ENCODE data around the gene GOLGA7B.

GOLGA7B gene

GRCh38 chr10:97888134-97888533 is 38.5 kb downstream of the GOLGA7B start:
- Histone ChIP-seq H3K14ac (ENCODE audit: low read length) (no peak overlapping the region), H2BK12ac (ENCODE audit: low read length) (no peak overlapping the region), H2AK5ac (ENCODE audit: low read depth, low read length) (no peak overlapping the region), H3K23ac (ENCODE audit: low read depth, low read length, poor library complexity) (no peak overlapping the region), H2BK120ac (ENCODE audit: low read depth, low read length) (no peak overlapping the region), H3K18ac (ENCODE audit: low read length) (no peak overlapping the region), H3K27ac (replicated peaks; ENCODE audit: low read length) (no peak overlapping the region), H4K91ac (ENCODE audit: low read depth, low read length, poor library complexity) (no peak overlapping the region), H3K4me2 (ENCODE audit: insufficient read depth, low read length, poor library complexity, severe bottlenecking) (no peak overlapping the region), H3K36me3 (replicated peaks in 1 of 2; ENCODE audit: control insufficient read depth in 2 of 2, insufficient read depth in 2 of 2, low read length in 2 of 2) (no peaks in the 10 kb centered on the region), H2AFZ (ENCODE audit: low read length) (no peak overlapping the region), H3K9ac (ENCODE audit: low read depth, low read length, poor library complexity) (no peak overlapping the region), H3K4me3 (ENCODE audit: low read length in 2 of 2) (no peak overlapping the region), H3K9me3 (replicated peaks in 1 of 2; ENCODE audit: control insufficient read depth in 2 of 2, insufficient read depth in 1 of 2, low read depth in 1 of 2, low read length in 2 of 2) (peaks cover 0 to 3% of the 10 kb centered on the region in 2 donors), H2BK15ac (ENCODE audit: low read length) (no peak overlapping the region), H3K27me3 (ENCODE audit: control insufficient read depth in 3 of 3, insufficient read depth in 3 of 3, low read depth in 1 of 3, low read length in 3 of 3) (peaks cover 0 to 6% (median 3%) of the 10 kb centered on the region in 3 experiments), H3K4ac (ENCODE audit: low read length) (no peak overlapping the region), H3K79me1 (ENCODE audit: low read depth, low read length) (no peaks in the 10 kb centered on the region), H3K4me1 (ENCODE audit: control insufficient read depth in 2 of 2, insufficient read depth in 1 of 2, low read depth in 1 of 2, low read length in 2 of 2) (peaks cover 5 to 17% of the 10 kb centered on the region in 2 donors), H4K8ac (ENCODE audit: low read depth, low read length) (no peak overlapping the region), H2BK5ac (ENCODE audit: low read length) (no peak overlapping the region)
- DNase-seq (ENCODE audit: low spot score), result no peak
- WGBS, 2 donors (ENCODE audit: extremely low coverage in 2 of 2, insufficient read length in 2 of 2, insufficient replicate concordance in 1 of 2), result 100% methylated on average over 2 of the region's 7 CpGs; no CpG with 5 or more reads in 1 of the 2 donors

DNA sequence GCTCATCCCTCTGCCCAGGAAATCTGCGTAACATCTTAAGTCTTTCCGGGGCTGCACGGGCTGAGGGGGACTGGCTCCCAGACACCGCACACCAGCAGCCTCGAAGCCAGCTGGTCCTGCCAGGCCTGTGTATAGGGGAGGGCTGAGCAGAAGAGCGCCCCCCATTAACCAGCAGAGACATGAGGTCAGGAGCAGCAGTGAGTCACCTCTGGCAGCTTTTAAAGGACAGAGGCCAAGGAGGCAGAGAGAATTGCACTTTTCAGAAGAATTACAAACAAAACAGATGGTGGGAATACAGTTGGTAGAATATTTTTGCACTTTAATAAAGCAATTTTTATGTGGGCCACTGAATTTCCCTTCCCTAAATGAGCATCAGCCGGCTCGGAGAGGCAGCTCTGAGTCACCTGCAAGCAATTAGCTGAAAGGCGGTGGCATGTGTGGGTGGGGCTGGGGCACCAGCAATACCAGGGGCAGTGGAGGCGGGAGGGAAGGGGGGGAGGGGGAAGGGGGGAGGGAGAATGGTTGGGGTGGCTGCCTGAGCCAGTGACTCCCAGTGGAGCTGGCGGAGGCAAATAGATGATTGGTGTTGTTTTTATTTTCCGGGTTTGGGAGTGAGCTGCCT is 39.1 kb downstream of the GOLGA7B start:
- DNase-seq (ENCODE audit: low spot score), result no peak
- no peak overlapping the region for H4K91ac ChIP-seq (ENCODE audit: low read depth, low read length, poor library complexity)
- H2BK5ac ChIP-seq (ENCODE audit: low read length), result no peak overlapping the region
- peaks cover 0 to 3% of the 10 kb centered on the region in 2 donors for H3K9me3 ChIP-seq (replicated peaks in 1 of 2; ENCODE audit: control insufficient read depth in 2 of 2, insufficient read depth in 1 of 2, low read depth in 1 of 2, low read length in 2 of 2)
- no peak overlapping the region for H2BK120ac ChIP-seq (ENCODE audit: low read depth, low read length)
- no peak overlapping the region for H2AFZ ChIP-seq (ENCODE audit: low read length)
- no peak overlapping the region for H3K4me3 ChIP-seq (ENCODE audit: low read length in 2 of 2)
- no peak overlapping the region for H3K23ac ChIP-seq (ENCODE audit: low read depth, low read length, poor library complexity)
- no peak overlapping the region for H2BK15ac ChIP-seq (ENCODE audit: low read length)
- H3K27me3 ChIP-seq (ENCODE audit: control insufficient read depth in 3 of 3, insufficient read depth in 3 of 3, low read depth in 1 of 3, low read length in 3 of 3), result peaks cover 0 to 6% (median 3%) of the 10 kb centered on the region in 3 experiments
- no peak overlapping the region for H2BK12ac ChIP-seq (ENCODE audit: low read length)
- H3K27ac ChIP-seq (replicated peaks; ENCODE audit: low read length), result no peak overlapping the region
- H3K79me1 ChIP-seq (ENCODE audit: low read depth, low read length), result no peaks in the 10 kb centered on the region
- H3K18ac ChIP-seq (ENCODE audit: low read length), result peak overlapping the region; percentile 93
- peak overlapping the region; percentile 56 for H2AK5ac ChIP-seq (ENCODE audit: low read depth, low read length)
- H3K36me3 ChIP-seq (replicated peaks in 1 of 2; ENCODE audit: control insufficient read depth in 2 of 2, insufficient read depth in 2 of 2, low read length in 2 of 2), result no peaks in the 10 kb centered on the region
- H3K4ac ChIP-seq (ENCODE audit: low read length), result no peak overlapping the region
- no CpG with 5 or more reads among the region's 12 CpGs for WGBS, 2 donors (ENCODE audit: extremely low coverage in 2 of 2, insufficient read length in 2 of 2, insufficient replicate concordance in 1 of 2)
- peaks cover 5 to 17% of the 10 kb centered on the region in 2 donors for H3K4me1 ChIP-seq (ENCODE audit: control insufficient read depth in 2 of 2, insufficient read depth in 1 of 2, low read depth in 1 of 2, low read length in 2 of 2)
- no peak overlapping the region for H4K8ac ChIP-seq (ENCODE audit: low read depth, low read length)
- no peak overlapping the region for H3K14ac ChIP-seq (ENCODE audit: low read length)
- H3K9ac ChIP-seq (ENCODE audit: low read depth, low read length, poor library complexity), result no peak overlapping the region
- H3K4me2 ChIP-seq (ENCODE audit: insufficient read depth, low read length, poor library complexity, severe bottlenecking), result no peak overlapping the region

- H4K91ac ChIP-seq (ENCODE audit: low read depth, low read length, poor library complexity), result no peak overlapping the region
- H4K8ac ChIP-seq (ENCODE audit: low read depth, low read length), result no peak overlapping the region
- H3K4ac ChIP-seq (ENCODE audit: low read length), result peak overlapping the region; percentile 17
- H3K4me3 ChIP-seq (ENCODE audit: low read length in 2 of 2), result peak overlapping the region in 1 of 2 donors; percentile 3
- H3K9ac ChIP-seq (ENCODE audit: low read depth, low read length, poor library complexity), result peak overlapping the region; percentile 46
- no peak overlapping the region for H3K4me2 ChIP-seq (ENCODE audit: insufficient read depth, low read length, poor library complexity, severe bottlenecking)
- peak overlapping the region; percentile 29 for H2BK120ac ChIP-seq (ENCODE audit: low read depth, low read length)
- H3K14ac ChIP-seq (ENCODE audit: low read length), result peak overlapping the region; percentile 91
- peak overlapping the region; percentile 56 for H2AK5ac ChIP-seq (ENCODE audit: low read depth, low read length)
- no CpG with 5 or more reads among the region's 18 CpGs for WGBS, 2 donors (ENCODE audit: extremely low coverage in 2 of 2, insufficient read length in 2 of 2, insufficient replicate concordance in 1 of 2)
- no peak overlapping the region for H2BK5ac ChIP-seq (ENCODE audit: low read length)
- no peaks in the 10 kb centered on the region for H3K79me1 ChIP-seq (ENCODE audit: low read depth, low read length)
- H3K18ac ChIP-seq (ENCODE audit: low read length), result peak overlapping the region; percentile 93
- H3K27ac ChIP-seq (replicated peaks; ENCODE audit: low read length), result no peak overlapping the region
- peak overlapping the region; percentile 66 for H3K23ac ChIP-seq (ENCODE audit: low read depth, low read length, poor library complexity)
- no peak overlapping the region for H2AFZ ChIP-seq (ENCODE audit: low read length)
- H2BK15ac ChIP-seq (ENCODE audit: low read length), result peak overlapping the region; percentile 35
- H3K36me3 ChIP-seq (replicated peaks in 1 of 2; ENCODE audit: control insufficient read depth in 2 of 2, insufficient read depth in 2 of 2, low read length in 2 of 2), result no peaks in the 10 kb centered on the region
- H3K27me3 ChIP-seq (ENCODE audit: control insufficient read depth in 3 of 3, insufficient read depth in 3 of 3, low read depth in 1 of 3, low read length in 3 of 3), result peaks cover 0 to 6% (median 3%) of the 10 kb centered on the region in 3 experiments
- no peak for DNase-seq (ENCODE audit: low spot score)
- peaks cover 5 to 17% of the 10 kb centered on the region in 2 donors for H3K4me1 ChIP-seq (ENCODE audit: control insufficient read depth in 2 of 2, insufficient read depth in 1 of 2, low read depth in 1 of 2, low read length in 2 of 2)
- peak overlapping the region; percentile 76 for H2BK12ac ChIP-seq (ENCODE audit: low read length)
- H3K9me3 ChIP-seq (replicated peaks in 1 of 2; ENCODE audit: control insufficient read depth in 2 of 2, insufficient read depth in 1 of 2, low read depth in 1 of 2, low read length in 2 of 2), result peaks cover 0 to 3% of the 10 kb centered on the region in 2 donors
Observed at GRCh38 chr10:97889461-97890265, 40.0 kb downstream of the GOLGA7B start.

All from neuronal stem cell (in vitro differentiated cells).